AG10803 (cell line): ENCODE measurements around the gene PAQR8.

Experiments used
- DNase-seq: peaks from one replicate; pipeline ENCODE4 v3.0.0; 2010; ENCODE audit warnings: low read depth
- H3K4me3 ChIP-seq: 2 replicates; pipeline ENCODE4 v1.5.1; 2011; ENCODE audit warnings: mild to moderate bottlenecking, low read length, control low read depth
- TF ChIP-seq, protein P1 (sequence below): conservative IDR thresholded peaks from 2 replicates; pipeline ENCODE4 v1.5.1; 2011; ENCODE audit warnings: mild to moderate bottlenecking, low read length, control low read depth, inconsistent platforms

The PAQR8 gene

DNA sequence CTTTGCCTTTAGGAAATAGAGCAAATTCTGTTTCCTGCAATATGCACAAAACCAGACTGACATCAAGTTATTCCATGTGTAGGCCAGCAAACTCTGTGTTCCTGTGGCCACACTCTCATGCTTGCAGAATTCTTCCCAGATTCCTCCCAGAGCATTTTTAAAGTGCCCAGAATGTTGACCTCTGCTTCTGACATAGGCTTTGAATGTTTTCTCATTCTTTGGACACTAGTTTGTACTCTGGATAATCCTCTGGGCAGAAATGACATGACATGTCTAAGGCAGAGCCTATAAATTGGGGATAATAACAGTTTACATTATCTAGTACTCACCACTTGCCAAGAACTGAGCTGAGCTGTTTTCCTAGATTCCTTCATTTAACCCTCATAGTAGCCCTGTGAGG, 49.0 kb downstream of the PAQR8 start:
- peak; percentile 56 for DNase-seq
- TF ChIP-seq, protein P1, sequence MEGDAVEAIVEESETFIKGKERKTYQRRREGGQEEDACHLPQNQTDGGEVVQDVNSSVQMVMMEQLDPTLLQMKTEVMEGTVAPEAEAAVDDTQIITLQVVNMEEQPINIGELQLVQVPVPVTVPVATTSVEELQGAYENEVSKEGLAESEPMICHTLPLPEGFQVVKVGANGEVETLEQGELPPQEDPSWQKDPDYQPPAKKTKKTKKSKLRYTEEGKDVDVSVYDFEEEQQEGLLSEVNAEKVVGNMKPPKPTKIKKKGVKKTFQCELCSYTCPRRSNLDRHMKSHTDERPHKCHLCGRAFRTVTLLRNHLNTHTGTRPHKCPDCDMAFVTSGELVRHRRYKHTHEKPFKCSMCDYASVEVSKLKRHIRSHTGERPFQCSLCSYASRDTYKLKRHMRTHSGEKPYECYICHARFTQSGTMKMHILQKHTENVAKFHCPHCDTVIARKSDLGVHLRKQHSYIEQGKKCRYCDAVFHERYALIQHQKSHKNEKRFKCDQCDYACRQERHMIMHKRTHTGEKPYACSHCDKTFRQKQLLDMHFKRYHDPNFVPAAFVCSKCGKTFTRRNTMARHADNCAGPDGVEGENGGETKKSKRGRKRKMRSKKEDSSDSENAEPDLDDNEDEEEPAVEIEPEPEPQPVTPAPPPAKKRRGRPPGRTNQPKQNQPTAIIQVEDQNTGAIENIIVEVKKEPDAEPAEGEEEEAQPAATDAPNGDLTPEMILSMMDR = no peak
- H3K4me3 ChIP-seq = no peak overlapping the region

DNA sequence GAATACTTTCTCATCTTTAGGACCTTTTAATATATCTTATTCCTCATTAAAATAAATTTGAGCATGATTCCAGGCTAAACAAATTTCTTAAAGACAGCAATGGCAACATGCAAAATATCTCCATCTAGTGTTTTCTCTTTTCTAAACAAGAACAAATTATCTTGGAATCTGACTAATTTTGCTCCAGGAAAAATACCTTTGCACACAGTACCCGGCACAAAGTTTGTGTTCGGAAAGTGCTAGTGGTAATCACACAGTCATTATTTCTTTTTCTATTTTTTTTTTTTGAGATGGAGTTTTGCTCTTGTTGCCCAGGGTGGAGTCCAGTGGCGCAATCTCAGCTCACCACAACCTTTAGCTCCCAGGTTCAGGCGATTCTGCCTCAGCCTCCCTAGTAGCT, 50.0 kb downstream of the PAQR8 start:
- TF ChIP-seq, protein P1 = no peak
- no peak for DNase-seq
- no peak overlapping the region for H3K4me3 ChIP-seq

DNA sequence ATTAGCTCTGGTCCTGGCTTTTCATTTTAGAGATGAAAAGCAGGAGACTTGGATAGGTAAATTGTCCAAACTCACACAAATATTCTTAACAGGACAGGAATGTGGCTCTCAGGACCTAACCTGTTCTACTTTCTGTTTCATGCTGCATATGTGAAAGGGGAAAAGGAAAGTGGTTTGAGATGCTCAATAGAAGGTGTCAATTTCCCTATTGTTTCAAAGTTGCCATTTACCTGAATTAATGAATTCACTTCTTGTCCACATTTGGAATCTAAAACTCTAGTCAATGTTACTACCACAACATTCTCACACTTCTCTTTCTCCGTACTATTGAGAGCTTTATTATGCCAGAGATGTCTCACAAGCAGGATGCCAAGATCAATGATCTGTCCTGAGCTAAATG, 53.4 kb downstream of the PAQR8 start:
- TF ChIP-seq, protein P1 = no peak
- no peak overlapping the region for H3K4me3 ChIP-seq
- no peak for DNase-seq

GRCh38 chr6:52415917-52416628, 54.1 kb downstream of the PAQR8 start:
- no peak overlapping the region for H3K4me3 ChIP-seq
- TF ChIP-seq, protein P1 = no peak
- DNase-seq = no peak

DNA sequence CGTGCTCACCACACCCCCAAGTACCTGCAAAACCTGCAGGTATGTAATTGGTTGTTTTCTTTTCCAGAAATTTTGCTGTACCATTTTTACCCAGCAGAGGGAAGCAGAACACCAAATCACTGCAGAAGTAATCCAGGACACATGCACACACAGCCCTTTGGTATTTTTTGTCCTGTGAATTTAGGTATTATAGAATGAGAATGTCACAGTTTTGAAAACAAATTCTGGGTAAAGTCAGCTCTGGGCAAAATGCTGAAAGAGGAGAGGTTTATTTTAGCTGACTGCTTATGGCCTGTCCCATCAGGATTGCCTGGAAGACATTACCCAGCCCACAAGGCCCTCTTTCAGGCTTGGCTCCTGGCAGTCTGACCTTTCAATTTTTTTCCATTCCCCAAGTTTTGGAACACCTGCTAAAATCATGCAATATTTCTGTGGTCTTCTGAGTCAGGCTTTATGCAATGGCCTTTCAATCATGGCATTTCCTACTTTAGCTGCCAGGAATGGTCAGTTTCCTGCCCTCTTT, 54.7 kb downstream of the PAQR8 start:
- peak; percentile 80 for DNase-seq
- no peak overlapping the region for H3K4me3 ChIP-seq

GRCh38 chr6:52417675-52418111, 55.7 kb downstream of the PAQR8 start:
- TF ChIP-seq, protein P1 = no peak
- no peak overlapping the region for H3K4me3 ChIP-seq
- DNase-seq = peak; percentile 85

More for the DNA sequence above, 54.7 kb downstream of the PAQR8 start:
- TF ChIP-seq, protein P1 = peak; percentile 86

- no peak overlapping the region for H3K4me3 ChIP-seq
- no peak for DNase-seq
- TF ChIP-seq, protein P1 = no peak
These were observed 56.7 kb downstream of the PAQR8 start for GRCh38 chr6:52418606-52419005.
